GM18858 (cell line): ENCODE results near the gene PPP2R5B.

ENCODE experiments used
- ATAC-seq: cut with Tn5 transposase; IDR thresholded peaks from one replicate; pipeline ENCODE4 v1.9.1; 2021; ENCODE audit not compliant: unreplicated experiment

Gene PPP2R5B

GRCh38 chr11:64888729-64889511 lies 35.6 kb upstream of the PPP2R5B start:
- ATAC-seq, result no peak

DNA sequence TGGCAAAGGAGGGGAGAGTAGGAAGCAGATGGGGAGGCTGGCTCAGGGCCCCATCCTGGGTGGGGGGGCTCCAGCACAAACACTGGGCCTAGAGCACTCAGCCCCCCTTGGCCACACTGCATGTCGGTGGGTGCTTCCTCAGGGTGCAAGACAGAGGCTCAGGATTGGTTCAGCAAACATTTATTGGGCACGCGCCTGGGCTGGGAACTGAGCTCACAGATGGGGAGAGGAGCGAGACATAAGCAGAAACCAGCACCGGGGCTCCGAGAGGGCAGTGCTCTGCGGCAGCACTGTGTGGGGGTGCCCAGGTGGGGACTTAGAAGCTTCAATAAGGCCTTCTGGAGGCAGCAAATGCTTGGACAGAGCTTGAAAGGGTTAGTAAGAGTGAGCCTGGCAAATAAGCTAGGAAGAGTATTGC lies 34.0 kb upstream of the PPP2R5B start:
- no peak for ATAC-seq

- ATAC-seq, result no peak
Measured at GRCh38 chr11:64891215-64891848, 33.2 kb upstream of the PPP2R5B start.

DNA sequence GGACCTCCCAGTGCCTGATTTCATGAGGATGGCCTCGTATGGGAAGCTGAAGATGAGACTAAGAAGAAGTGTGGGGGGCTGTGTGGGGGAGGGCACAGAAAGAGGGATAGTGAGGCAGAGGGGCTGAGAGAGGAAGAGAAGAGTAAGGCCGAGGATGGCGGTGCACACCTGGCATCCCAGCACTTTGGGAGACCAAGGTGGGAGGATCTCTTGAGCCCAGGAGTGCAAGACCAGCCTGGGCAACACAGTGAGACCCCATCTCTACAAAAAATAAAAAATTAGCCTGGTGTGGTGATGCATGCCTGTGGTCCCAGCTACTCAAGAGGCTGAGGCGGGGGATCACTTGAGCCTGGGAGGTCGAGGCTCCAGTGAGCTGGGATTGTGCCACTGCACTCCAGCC lies 32.6 kb upstream of the PPP2R5B start:
- no peak for ATAC-seq

DNA sequence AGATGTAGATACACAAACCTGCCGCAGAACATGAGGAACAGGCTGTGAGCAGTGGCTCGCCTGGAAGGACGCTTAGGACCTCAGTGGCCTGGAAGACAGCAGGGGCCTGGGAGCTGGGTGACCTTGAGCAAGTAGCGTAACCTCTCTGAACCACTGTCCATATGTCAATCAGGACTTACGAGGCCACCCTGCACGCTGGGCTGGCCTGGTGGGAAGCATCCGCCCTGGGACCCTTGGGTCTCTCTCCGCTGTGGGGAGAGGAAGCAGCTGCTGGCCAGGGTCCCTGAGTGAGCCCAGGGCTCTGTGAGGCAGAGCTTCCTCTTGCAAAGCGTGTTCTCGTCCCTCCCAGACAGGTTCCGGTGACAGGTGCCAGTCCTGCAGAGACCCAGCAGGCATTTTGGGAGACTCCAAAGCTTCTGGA lies 32.1 kb upstream of the PPP2R5B start:
- ATAC-seq, result no peak

- no peak for ATAC-seq
Measured at GRCh38 chr11:64892838-64893193, 31.7 kb upstream of the PPP2R5B start.

GRCh38 chr11:64893194-64894069 lies 31.1 kb upstream of the PPP2R5B start:
- no peak for ATAC-seq

- no peak for ATAC-seq
Measured at GRCh38 chr11:64894070-64894811, 30.2 kb upstream of the PPP2R5B start.

- ATAC-seq, result no peak
Measured at GRCh38 chr11:64894812-64895452, 29.6 kb upstream of the PPP2R5B start.

GRCh38 chr11:64896448-64897022 lies 28.0 kb upstream of the PPP2R5B start:
- no peak for ATAC-seq

GRCh38 chr11:64897381-64898075 lies 27.0 kb upstream of the PPP2R5B start:
- no peak for ATAC-seq

DNA sequence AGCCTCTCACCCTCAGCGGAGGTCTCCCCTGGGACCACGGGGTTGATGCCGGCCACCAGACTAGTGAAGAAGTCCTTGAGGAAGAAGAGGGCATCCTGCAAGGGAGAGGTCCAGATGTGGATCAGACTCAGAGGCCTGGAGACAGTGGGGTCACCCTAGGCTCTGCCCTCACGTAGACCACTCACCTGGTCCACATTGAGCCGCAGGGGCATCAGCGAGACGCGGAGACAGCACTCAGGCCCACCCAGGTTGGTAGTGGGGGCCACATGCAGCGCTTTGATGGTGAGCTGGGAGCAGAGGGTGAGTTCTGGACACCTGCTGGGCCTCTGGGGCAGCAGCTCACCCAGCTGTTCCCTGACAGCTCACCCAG lies 26.4 kb upstream of the PPP2R5B start:
- no peak for ATAC-seq

DNA sequence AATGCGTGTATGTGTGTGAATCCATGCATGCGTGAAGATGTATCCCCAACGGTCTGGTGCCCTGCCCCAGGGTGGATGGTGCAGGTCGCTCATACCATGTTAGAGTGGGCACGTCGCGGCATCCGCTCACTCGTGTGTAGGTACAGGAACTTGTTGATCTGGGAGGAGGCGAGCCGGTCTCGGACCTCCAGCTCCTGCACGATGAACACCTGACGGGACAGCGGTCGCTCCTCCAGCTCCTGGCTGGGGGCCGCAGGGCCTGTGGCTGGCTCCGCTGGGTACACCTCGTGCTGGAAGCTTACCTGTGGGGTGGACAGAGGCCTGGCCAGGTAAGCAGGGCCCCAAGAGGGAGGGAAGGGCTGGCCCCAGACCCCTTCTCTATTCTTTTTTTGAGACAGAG lies 25.9 kb upstream of the PPP2R5B start:
- ATAC-seq, result no peak

- no peak for ATAC-seq
Measured at GRCh38 chr11:64900263-64900678, 24.2 kb upstream of the PPP2R5B start.

GRCh38 chr11:64900774-64901173 lies 23.7 kb upstream of the PPP2R5B start:
- no peak for ATAC-seq

GRCh38 chr11:64902102-64902900 lies 22.2 kb upstream of the PPP2R5B start:
- ATAC-seq, result no peak

- ATAC-seq, result no peak
Measured at GRCh38 chr11:64903291-64903833, 21.1 kb upstream of the PPP2R5B start.

GRCh38 chr11:64905516-64906313 lies 18.8 kb upstream of the PPP2R5B start:
- ATAC-seq, result no peak
